HG03565 (cell line): ENCODE results near the gene IVL.

Source experiments
- ATAC-seq: cut with Tn5 transposase; IDR thresholded peaks from one replicate; pipeline ENCODE4 v1.9.1; 2021; ENCODE audit warnings: mild to moderate bottlenecking, moderate library complexity; ENCODE audit not compliant: unreplicated experiment

IVL gene

DNA sequence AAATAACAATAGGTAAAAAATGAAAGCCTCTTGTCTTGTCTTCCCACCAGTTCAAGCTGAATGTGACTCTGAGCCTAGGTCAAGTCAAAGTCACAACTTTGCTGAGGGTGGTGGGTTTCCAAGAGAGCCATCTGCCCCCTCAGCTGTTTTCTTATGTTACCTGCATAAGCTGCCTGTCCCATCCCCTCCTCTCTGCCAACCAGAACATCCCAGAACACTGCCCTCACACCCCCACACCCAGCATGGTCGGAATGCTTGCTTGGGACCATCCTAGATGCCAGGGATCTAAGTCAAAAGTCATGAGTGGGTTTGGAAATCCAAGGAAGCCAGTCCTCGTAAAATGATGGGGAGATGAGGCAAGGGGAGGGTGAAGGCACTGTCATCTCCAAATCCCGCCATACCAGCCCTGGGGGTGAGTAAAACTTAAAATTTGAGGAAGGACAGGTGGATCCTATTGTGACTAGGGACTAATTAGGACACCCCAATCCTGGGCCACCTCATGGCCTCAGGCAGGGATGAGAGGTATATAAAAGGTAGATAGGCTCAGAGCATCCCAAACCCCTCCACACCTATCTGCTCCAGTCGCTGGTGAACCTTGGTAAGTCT lies 38.4 kb downstream of the IVL start, which contains the start of gene SPRR5:
Gene SPRR5, plus strand, starts transcription at position 556 of the 606 bp plus-strand sequence. CDS start 1,349 bp downstream, outside the sequence.
- ATAC-seq = no peak

DNA sequence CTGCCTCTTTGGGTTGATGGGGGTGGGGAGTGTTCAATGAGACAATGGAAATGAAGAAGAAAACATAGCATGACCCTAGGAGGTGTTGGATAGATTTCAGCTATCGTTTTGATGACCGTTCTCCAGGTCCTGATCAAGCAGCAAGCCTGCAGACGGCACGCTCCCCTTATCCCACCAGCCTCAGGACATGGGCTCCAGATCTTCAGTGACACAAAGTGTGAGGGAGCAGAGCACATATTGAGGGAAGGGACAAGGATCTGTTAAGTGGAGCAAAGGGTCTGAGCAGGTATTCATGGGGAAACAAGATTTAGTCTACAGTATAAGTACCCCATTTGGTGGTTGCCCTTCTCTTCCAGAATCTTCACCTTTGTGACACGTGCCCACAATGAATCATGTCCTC lies 43.4 kb downstream of the IVL start:
- no peak for ATAC-seq

DNA sequence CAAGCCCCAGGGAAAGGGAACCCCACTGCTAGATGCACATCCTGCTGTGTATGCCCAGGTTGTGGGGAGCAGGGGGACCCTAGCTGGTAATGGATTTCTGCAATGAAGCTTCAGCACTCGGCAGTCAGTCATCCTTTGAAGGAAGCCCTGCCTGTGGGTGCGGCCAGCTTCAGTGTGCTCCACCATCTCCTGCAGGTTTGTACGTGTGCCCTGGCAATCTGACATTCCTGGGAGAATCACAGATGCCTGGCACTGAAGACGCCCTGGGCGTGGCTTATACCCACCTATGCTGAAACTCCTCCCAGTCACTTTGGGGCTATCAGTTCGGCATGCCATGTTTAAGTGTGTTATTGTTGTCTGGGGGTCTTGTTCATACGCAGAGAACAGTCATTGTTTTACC lies 45.4 kb downstream of the IVL start:
- ATAC-seq = no peak

DNA sequence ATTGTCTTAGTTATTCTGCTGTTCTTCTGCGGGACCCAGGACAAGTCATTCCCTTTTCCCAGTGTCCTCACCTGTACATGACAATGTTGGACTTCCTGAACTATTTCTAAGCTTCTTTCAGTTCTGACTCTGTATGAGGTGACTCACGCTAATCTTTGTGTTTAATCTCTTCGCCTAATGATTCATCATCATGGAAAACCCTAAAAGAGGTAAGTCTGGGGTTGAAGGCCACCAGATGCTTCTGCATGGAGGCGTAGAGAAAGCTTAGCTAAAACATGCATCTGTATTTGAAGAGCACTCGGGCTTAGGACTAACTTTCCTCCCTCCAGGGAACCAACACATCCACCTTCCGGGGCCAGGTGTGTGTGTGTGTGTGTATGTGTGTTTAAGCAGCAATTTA lies 46.1 kb downstream of the IVL start:
- ATAC-seq = no peak

DNA sequence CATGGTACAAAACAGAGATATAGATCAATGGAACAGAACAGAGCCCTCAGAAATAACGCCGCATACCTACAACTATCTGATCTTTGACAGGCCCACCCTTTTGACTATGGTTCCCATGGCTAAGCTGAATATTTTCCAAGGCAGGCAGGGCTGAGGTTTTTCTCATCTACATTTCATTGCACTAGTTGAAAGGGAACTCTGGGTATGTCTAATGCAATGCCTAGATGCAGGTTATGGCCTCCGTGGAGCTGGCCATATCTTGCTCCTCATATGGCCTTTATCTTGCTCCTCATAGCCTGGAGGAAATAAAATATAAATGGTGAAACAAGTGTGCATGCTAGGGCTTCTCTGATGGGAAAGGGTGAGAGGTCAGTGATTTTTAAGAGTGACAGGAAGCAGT lies 49.2 kb downstream of the IVL start:
- ATAC-seq = no peak

DNA sequence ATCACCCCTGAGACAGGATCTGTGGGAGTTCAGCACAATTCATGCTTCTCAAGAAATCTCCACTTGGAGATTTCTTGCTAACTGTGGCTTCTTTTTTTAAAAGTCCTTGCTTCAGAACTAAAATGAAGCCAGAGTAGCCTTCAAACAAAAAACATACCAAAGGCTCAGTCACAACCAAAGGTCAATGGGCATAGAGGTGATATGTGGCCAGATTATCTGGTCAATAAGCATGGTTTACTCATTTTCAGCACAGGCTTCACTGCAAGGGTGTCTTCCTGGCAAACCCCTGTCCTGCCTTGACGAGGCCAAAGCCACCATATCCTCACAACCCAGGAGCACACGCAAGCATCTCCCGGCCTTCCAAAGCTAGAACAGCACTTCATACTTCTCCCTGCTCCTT lies 50.9 kb downstream of the IVL start:
- ATAC-seq = no peak

DNA sequence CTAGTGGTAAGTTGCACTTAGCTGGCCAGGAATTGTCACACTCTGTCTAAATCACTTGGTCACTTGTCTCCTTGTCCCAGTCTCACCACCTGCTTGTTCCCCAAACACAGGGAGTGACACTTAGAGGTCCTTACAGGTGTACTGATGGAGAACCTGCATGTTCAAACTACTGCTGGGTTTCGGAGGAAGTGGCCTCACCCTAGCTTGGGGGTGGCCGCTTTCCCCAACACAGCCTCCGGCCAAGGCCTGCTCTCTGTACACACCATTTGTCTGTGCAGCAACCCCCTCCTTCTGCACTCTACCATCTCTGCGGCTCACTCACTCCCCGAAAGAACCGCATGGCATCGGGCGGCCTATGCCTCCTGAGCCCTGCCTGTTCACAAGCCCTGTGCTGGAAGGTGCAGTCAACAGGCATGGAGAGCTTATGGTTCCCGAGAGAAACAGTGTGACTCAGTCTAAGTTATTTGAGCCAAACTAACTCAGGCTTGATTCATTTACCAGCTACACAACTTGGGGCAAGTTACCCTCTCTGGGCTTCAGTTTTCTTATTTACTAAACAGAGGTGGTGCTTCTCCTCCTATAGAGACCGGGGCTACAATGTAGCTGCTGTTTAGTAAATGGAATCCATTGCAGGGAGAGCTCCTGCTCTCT lies 51.6 kb downstream of the IVL start:
- no peak for ATAC-seq

DNA sequence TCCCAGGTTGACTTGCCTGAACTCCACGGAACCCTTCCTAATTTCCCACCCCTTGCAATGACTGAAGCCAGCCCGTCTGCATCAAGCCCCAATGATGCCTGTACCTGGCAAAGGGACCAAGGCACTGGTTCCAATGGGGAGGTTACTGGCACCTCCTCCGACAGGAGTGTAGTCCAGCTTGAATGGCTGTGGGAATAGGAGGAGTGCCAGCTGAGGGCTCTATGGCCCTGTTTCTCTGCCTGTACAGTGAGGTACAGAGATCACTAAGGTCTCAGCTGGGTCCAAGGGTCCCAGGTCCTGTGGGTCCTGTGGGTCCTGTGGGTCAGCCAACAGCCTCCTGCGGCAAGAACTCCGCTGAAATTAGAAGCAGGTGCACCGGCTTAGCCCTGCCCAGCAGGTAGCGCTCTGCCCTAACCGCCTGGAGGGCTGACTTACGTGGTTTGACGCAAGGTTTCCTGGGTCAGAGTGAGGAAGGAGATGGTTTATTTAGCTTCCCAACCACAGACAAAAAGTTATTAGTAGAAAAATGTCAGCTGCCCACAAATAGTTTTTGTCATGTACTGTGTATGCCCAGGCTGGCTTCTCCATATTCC lies 52.2 kb downstream of the IVL start:
- ATAC-seq = no peak
